Measurements from ENCODE around the gene SCFD1. TPM values are rescaled to one million over a fixed set of nuclear protein-coding genes. Genes with fewer than 3 reads are reported as not detected.

Gene SCFD1
- total RNA-seq, 1 donor from 2014 or later = 82.4 TPM

DNA sequence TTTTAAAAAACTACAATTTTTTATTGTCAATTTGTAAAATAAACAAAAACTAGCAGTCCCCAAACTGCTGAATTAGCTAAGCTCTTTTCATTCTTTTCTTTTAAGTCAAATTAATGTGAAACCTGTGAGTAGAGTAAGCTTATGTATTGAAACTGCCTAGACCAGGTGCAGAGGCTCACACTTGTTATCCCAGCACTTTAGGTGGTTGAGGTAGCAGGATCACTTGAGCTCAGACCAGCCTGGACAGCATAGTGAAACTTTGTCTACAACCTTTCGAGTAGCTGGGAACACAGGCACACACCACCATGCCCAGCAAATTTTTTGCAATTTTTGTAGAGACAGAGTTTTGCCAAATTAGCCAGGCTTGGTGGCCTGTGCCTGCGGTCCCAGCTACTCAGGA lies 26.4 kb downstream of the SCFD1 start:
- Mint-ChIP-seq H3K27me3 (ENCODE audit: low read depth) (no peaks in the 10 kb centered on the region), H3K4me3 (ENCODE audit: unreplicated experiment) (no peak overlapping the region), H3K9me3 (ENCODE audit: low read depth) (peaks cover 20% of the 10 kb centered on the region), H3K36me3 (ENCODE audit: low read depth) (peaks cover 42% of the 10 kb centered on the region), H3K27ac (ENCODE audit: unreplicated experiment) (no peak overlapping the region), H3K4me1 (ENCODE audit: low read depth) (peaks cover 7% of the 10 kb centered on the region)
- no peak for TF ChIP-seq CTCF (IDR thresholded peaks at IDR 0.05)
- no peak for DNase-seq (ENCODE audit: low spot score)

- H3K4me3 Mint-ChIP-seq (ENCODE audit: unreplicated experiment) = no peak overlapping the region
- H3K27ac Mint-ChIP-seq (ENCODE audit: unreplicated experiment) = no peak overlapping the region
- no peaks in the 10 kb centered on the region for H3K4me1 Mint-ChIP-seq (ENCODE audit: low read depth)
- H3K36me3 Mint-ChIP-seq (ENCODE audit: low read depth) = peaks cover 20% of the 10 kb centered on the region
- no peak for DNase-seq (ENCODE audit: low spot score)
- no peaks in the 10 kb centered on the region for H3K9me3 Mint-ChIP-seq (ENCODE audit: low read depth)
- TF ChIP-seq CTCF (IDR thresholded peaks at IDR 0.05) = no peak
- H3K27me3 Mint-ChIP-seq (ENCODE audit: low read depth) = no peaks in the 10 kb centered on the region
Measured at GRCh38 chr14:30651937-30652336, 29.8 kb downstream of the SCFD1 start.

GRCh38 chr14:30655124-30655523 lies 33.0 kb downstream of the SCFD1 start:
- Mint-ChIP-seq H3K27ac (ENCODE audit: unreplicated experiment) (no peak overlapping the region), H3K4me3 (ENCODE audit: unreplicated experiment) (no peak overlapping the region), H3K4me1 (ENCODE audit: low read depth) (no peaks in the 10 kb centered on the region), H3K36me3 (ENCODE audit: low read depth) (peaks cover 22% of the 10 kb centered on the region), H3K27me3 (ENCODE audit: low read depth) (no peaks in the 10 kb centered on the region), H3K9me3 (ENCODE audit: low read depth) (no peaks in the 10 kb centered on the region)
- DNase-seq (ENCODE audit: low spot score) = no peak
- no peak for TF ChIP-seq CTCF (IDR thresholded peaks at IDR 0.05)

DNA sequence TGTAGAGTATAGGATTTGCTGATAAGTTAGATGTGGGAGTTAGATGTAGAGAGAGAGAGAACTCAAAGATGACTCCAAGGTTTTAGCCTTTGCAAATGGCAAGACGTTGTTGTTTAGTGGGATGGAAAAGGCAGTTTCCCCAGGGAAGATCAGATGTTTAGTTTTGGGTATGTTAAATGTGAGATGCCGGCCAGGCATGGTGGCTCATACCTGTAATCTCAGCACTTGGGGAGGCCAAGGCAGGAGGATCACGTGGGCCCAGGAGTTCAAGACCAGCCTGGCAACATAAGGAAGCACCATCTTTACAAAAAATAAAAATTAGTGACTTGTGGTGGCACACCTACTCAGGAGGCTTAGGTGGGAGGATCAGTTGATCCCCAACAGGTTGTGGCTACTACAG lies 33.5 kb downstream of the SCFD1 start:
- Mint-ChIP-seq H3K4me3 (ENCODE audit: unreplicated experiment) (no peak overlapping the region), H3K4me1 (ENCODE audit: low read depth) (no peaks in the 10 kb centered on the region), H3K27me3 (ENCODE audit: low read depth) (no peaks in the 10 kb centered on the region), H3K9me3 (ENCODE audit: low read depth) (no peaks in the 10 kb centered on the region), H3K36me3 (ENCODE audit: low read depth) (peaks cover 21% of the 10 kb centered on the region), H3K27ac (ENCODE audit: unreplicated experiment) (no peak overlapping the region)
- DNase-seq (ENCODE audit: low spot score) = no peak
- no peak for TF ChIP-seq CTCF (IDR thresholded peaks at IDR 0.05)

DNA sequence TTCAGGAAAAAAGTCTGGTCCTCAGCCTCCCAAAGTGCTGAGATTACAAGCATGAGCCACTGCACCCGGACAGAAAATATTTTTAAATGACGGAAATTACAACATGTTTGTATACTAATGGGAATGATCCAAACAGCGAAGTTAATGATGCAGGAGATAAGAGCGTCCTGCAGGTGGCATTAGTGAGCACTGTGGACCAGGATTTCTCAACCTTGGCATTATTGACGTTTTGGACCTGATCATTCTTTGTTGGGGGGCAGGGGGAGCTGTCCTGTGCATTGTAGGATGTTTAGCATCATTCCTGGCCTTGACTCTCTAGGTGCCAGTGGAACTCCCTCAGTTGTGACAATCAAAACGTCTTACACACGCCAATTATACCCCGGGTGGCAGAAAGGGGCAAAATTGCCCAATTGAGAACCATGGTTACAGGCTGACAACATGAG lies 34.1 kb downstream of the SCFD1 start:
- no peak overlapping the region for H3K27ac Mint-ChIP-seq (ENCODE audit: unreplicated experiment)
- peaks cover 22% of the 10 kb centered on the region for H3K36me3 Mint-ChIP-seq (ENCODE audit: low read depth)
- DNase-seq (ENCODE audit: low spot score) = no peak

More for the DNA sequence above, 34.1 kb downstream of the SCFD1 start:
- Mint-ChIP-seq H3K4me1 (ENCODE audit: low read depth) (no peaks in the 10 kb centered on the region), H3K9me3 (ENCODE audit: low read depth) (no peaks in the 10 kb centered on the region), H3K27me3 (ENCODE audit: low read depth) (no peaks in the 10 kb centered on the region), H3K4me3 (ENCODE audit: unreplicated experiment) (no peak overlapping the region)
- peak; percentile 84 for TF ChIP-seq CTCF (IDR thresholded peaks at IDR 0.05)

Data from chondrocyte (in vitro differentiated cells).